HepG2 (cell line): ENCODE data around the gene NEMF. TPM values are rescaled to one million over a fixed set of nuclear protein-coding genes. Genes with fewer than 3 reads are reported as not detected.

Source experiments
- BRD4 ChIP-seq: sonication (generic); formaldehyde crosslinking; IDR thresholded peaks from 2 replicates; pipeline ENCODE4 v1.4.0; 2020; ENCODE audit warnings: missing genetic modification reagents
- DPF2 ChIP-seq: sonication (generic); formaldehyde crosslinking; IDR thresholded peaks from 2 replicates; pipeline ENCODE4 v1.4.0; 2020; ENCODE audit warnings: mild to moderate bottlenecking, low read depth, missing genetic modification reagents, borderline replicate concordance
- FOXP1 ChIP-seq, 2 experiments: fragments of 450-650 bp in 1 of 2; IDR thresholded peaks; 2 replicates each; pipeline ENCODE4 v1.6.1; 2017 to 2018; ENCODE audit warnings: antibody characterized with exemption in 1 of 2
- FOXP4 ChIP-seq: sonication (generic); formaldehyde crosslinking; IDR thresholded peaks from 2 replicates; pipeline ENCODE4 v1.4.0; 2020; ENCODE audit warnings: missing genetic modification reagents
- HNRNPL ChIP-seq: fragments of 200-400 bp; formaldehyde crosslinking; IDR thresholded peaks from 2 replicates; pipeline ENCODE4 v1.6.1; 2017; ENCODE audit warnings: mild to moderate bottlenecking, low read depth, low read length
- IRF1 ChIP-seq: sonication (generic); formaldehyde crosslinking; IDR thresholded peaks from 2 replicates; pipeline ENCODE4 v1.4.0; 2020; ENCODE audit warnings: low read depth, mild to moderate bottlenecking, missing genetic modification reagents
- JUN ChIP-seq: sonication (generic); formaldehyde crosslinking; IDR thresholded peaks from 2 replicates; pipeline ENCODE4 v1.4.0; 2020; ENCODE audit warnings: mild to moderate bottlenecking, missing genetic modification reagents
- KAT7 ChIP-seq: IDR thresholded peaks from 2 replicates; pipeline ENCODE4 v1.6.1; 2018; ENCODE audit warnings: borderline replicate concordance, missing compliant biosample characterization
- KLF12 ChIP-seq: sonication (generic); formaldehyde crosslinking; IDR thresholded peaks from 2 replicates; pipeline ENCODE4 v1.4.0; 2020; ENCODE audit warnings: missing genetic modification reagents, borderline replicate concordance
- MAFK ChIP-seq, 2 experiments: IDR thresholded peaks in 1 of 2; conservative IDR thresholded peaks in 1 of 2; 2 replicates each; pipeline ENCODE4 v1.6.1; 2011; ENCODE audit warnings: improper control_type of control experiment in 2 of 2, low read length in 2 of 2
- MTA3 ChIP-seq: sonication (generic); formaldehyde crosslinking; IDR thresholded peaks from 2 replicates; pipeline ENCODE4 v1.4.0; 2020; ENCODE audit warnings: missing genetic modification reagents
- NCOR1 ChIP-seq: fragments of 200-600 bp; sonication (generic); IDR thresholded peaks from 2 replicates; pipeline ENCODE4 v1.7.0; 2017; ENCODE audit warnings: antibody characterized with exemption, low read length, borderline replicate concordance
- SNAPC2 ChIP-seq: sonication (generic); formaldehyde crosslinking; IDR thresholded peaks from 2 replicates; pipeline ENCODE4 v1.8.1; 2022; ENCODE audit warnings: mild to moderate bottlenecking, missing genetic modification reagents
- SOX13 ChIP-seq, 3 experiments: fragments of 450-650 bp in 1 of 3; sonication (generic) in 1 of 3; formaldehyde crosslinking in 1 of 3; IDR thresholded peaks in 2 of 3; conservative IDR thresholded peaks in 1 of 3; 2 replicates each; pipeline versions ENCODE4 v1.5.0 to v1.6.1; 2016 to 2020; ENCODE audit warnings: antibody characterized with exemption in 1 of 3, mild to moderate bottlenecking in 1 of 3, missing compliant biosample characterization in 1 of 3, missing genetic modification reagents in 1 of 3, moderate library complexity in 1 of 3
- ZBTB34 ChIP-seq: sonication (generic); formaldehyde crosslinking; IDR thresholded peaks from 2 replicates; pipeline ENCODE4 v1.8.0; 2022; ENCODE audit warnings: mild to moderate bottlenecking, missing genetic modification reagents
- ZC3H4 ChIP-seq: sonication (generic); formaldehyde crosslinking; IDR thresholded peaks from 2 replicates; pipeline ENCODE4 v1.4.0; 2020; ENCODE audit warnings: missing genetic modification reagents, borderline replicate concordance
- ZNF136 ChIP-seq: sonication (generic); formaldehyde crosslinking; IDR thresholded peaks from 2 replicates; pipeline ENCODE4 v1.8.1; 2022; ENCODE audit warnings: low read depth, mild to moderate bottlenecking, moderate library complexity, missing genetic modification reagents
- ZNF75D ChIP-seq: sonication (generic); formaldehyde crosslinking; IDR thresholded peaks from 2 replicates; pipeline ENCODE4 v1.8.1; 2023; ENCODE audit warnings: missing genetic modification reagents, mild to moderate bottlenecking, borderline replicate concordance
- polyA plus RNA-seq, 8 experiments: library from polyadenylated mRNA; depleted of rRNA in 3 of 8; stranded (reverse) in 7 of 8; unstranded in 1 of 8; fragments of >200 nt; fragmentation: Illumina TruSeq in 4 of 8; extraction: Trizol in 4 of 8; gene quantifications; 2 replicates each; pipeline versions ENCODE4 v1.2.1 to v1.2.3, GENCODE V29; 2011 to 2016; ENCODE audit warnings: low read depth in 4 of 8, missing spikeins in 1 of 8, mixed read lengths in 1 of 8; ENCODE audit not compliant: insufficient read depth in 1 of 8
- total RNA-seq, 5 experiments: library from RNA; depleted of rRNA; stranded (reverse); fragments of >200 nt; fragmentation: Illumina TruSeq; extraction: Trizol; gene quantifications; 2 replicates each; pipeline ENCODE4 v1.2.3, GENCODE V29; 2016; ENCODE audit warnings: low read depth in 1 of 5
- TF ChIP-seq, protein P1 (sequence below): sonication (generic); formaldehyde crosslinking; IDR thresholded peaks from 2 replicates; pipeline ENCODE4 v1.8.0; 2022; ENCODE audit warnings: mild to moderate bottlenecking, missing genetic modification reagents; ENCODE audit not compliant: insufficient replicate concordance
- TF ChIP-seq, protein P2 (sequence below): sonication (generic); formaldehyde crosslinking; IDR thresholded peaks from 2 replicates; pipeline ENCODE4 v1.4.0; 2020; ENCODE audit warnings: missing genetic modification reagents
- TF ChIP-seq, protein P3 (sequence below): sonication (generic); formaldehyde crosslinking; IDR thresholded peaks from 2 replicates; pipeline ENCODE4 v1.5.1; 2020; ENCODE audit warnings: missing genetic modification reagents, mild to moderate bottlenecking, borderline replicate concordance

Gene NEMF
- total and polyA plus RNA-seq, 2 of the 13 experiments (the other 11 are each of a cell fraction or from before 2014, with no cell fraction given), result 21.3 to 57.9 TPM

DNA sequence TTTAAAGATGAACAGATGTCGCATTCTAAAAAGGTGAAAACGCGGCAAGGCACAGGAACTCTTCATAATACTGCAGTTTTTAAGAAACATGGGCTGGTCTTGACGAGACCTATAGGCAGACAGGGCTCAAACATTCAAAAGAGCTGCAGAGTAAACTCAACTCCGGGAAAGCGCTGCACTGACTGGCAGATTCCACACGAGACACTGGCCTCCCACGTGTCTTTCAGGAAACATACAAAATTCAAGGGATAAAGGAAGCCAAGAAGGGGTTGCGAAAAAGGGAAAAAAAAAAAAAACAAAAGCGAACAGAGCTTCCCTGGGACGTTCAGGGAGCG is 39.7 kb upstream of the NEMF start (continued):
- TF ChIP-seq FOXP4 (CRISPR knock-in tag) (no peak), JUN (no peak), DPF2 (no peak), BRD4 (CRISPR knock-in tag) (no peak), NCOR1 (no peak), SOX13 (IDR thresholded peaks at IDR 0.05) (no peak), SOX13 (CRISPR knock-in tag; conservative IDR thresholded peaks at IDR 0.05 in 1 of 2, IDR thresholded peaks at IDR 0.05 in 1 of 2) (peak in 1 of 2 experiments; percentile 4; a peak in 1 of 4 replicates), KLF12 (peak; percentile 40; the same call in 1 of the 2 replicates), IRF1 (CRISPR knock-in tag) (no peak), ZNF75D (no peak), ZC3H4 (CRISPR knock-in tag) (no peak), KAT7 (CRISPR knock-in tag) (no peak), ZNF136 (CRISPR knock-in tag) (0 out of 2 replicates have a peak, but pooled peaks have one; percentile 6), SNAPC2 (CRISPR knock-in tag) (no peak), FOXP1 (IDR thresholded peaks at IDR 0.05) (0 out of 2 replicates have a peak, but pooled peaks have one; percentile 5), FOXP1 (CRISPR knock-in tag; IDR thresholded peaks at IDR 0.05) (no peak), MAFK (conservative IDR thresholded peaks at IDR 0.05 in 1 of 2, IDR thresholded peaks at IDR 0.05 in 1 of 2; ENCODE audit: low read length in 2 of 2) (no peak), ZBTB34 (no peak), HNRNPL (no peak), MTA3 (CRISPR knock-in tag) (no peak)
- TF ChIP-seq, protein P1, sequence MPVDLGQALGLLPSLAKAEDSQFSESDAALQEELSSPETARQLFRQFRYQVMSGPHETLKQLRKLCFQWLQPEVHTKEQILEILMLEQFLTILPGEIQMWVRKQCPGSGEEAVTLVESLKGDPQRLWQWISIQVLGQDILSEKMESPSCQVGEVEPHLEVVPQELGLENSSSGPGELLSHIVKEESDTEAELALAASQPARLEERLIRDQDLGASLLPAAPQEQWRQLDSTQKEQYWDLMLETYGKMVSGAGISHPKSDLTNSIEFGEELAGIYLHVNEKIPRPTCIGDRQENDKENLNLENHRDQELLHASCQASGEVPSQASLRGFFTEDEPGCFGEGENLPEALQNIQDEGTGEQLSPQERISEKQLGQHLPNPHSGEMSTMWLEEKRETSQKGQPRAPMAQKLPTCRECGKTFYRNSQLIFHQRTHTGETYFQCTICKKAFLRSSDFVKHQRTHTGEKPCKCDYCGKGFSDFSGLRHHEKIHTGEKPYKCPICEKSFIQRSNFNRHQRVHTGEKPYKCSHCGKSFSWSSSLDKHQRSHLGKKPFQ, result no peak
- TF ChIP-seq, protein P2, sequence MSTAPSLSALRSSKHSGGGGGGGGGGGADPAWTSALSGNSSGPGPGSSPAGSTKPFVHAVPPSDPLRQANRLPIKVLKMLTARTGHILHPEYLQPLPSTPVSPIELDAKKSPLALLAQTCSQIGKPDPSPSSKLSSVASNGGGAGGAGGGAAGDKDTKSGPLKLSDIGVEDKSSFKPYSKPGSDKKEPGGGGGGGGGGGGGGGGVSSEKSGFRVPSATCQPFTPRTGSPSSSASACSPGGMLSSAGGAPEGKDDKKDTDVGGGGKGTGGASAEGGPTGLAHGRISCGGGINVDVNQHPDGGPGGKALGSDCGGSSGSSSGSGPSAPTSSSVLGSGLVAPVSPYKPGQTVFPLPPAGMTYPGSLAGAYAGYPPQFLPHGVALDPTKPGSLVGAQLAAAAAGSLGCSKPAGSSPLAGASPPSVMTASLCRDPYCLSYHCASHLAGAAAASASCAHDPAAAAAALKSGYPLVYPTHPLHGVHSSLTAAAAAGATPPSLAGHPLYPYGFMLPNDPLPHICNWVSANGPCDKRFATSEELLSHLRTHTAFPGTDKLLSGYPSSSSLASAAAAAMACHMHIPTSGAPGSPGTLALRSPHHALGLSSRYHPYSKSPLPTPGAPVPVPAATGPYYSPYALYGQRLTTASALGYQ (CRISPR knock-in tag), result 0 out of 2 replicates have a peak, but pooled peaks have one; percentile 18
- TF ChIP-seq, protein P3, sequence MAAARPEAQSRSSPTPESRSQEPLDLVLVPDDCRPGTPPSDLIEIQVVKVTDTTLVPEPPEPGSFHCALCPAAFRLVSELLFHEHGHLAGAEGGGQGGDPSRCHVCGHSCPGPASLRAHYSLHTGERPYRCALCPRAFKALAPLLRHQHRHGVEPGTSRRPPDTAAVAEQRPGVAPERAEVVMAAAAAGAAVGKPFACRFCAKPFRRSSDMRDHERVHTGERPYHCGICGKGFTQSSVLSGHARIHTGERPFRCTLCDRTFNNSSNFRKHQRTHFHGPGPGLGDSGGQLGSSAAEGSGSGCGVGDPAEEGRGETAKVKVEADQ (CRISPR knock-in tag), result no peak
